NCI-H1694 treated with DMSO at 0.1 percent for 48 hours (cell line): ENCODE results near the gene QRFP.
A peak's percentile ranks its signal among the peaks of the same experiment; 100 is the strongest.

Experiments
- DNase-seq: peaks from one replicate; lab custom pipeline; 2025; lab: John Stamatoyannopoulos, UW

The QRFP gene

DNA sequence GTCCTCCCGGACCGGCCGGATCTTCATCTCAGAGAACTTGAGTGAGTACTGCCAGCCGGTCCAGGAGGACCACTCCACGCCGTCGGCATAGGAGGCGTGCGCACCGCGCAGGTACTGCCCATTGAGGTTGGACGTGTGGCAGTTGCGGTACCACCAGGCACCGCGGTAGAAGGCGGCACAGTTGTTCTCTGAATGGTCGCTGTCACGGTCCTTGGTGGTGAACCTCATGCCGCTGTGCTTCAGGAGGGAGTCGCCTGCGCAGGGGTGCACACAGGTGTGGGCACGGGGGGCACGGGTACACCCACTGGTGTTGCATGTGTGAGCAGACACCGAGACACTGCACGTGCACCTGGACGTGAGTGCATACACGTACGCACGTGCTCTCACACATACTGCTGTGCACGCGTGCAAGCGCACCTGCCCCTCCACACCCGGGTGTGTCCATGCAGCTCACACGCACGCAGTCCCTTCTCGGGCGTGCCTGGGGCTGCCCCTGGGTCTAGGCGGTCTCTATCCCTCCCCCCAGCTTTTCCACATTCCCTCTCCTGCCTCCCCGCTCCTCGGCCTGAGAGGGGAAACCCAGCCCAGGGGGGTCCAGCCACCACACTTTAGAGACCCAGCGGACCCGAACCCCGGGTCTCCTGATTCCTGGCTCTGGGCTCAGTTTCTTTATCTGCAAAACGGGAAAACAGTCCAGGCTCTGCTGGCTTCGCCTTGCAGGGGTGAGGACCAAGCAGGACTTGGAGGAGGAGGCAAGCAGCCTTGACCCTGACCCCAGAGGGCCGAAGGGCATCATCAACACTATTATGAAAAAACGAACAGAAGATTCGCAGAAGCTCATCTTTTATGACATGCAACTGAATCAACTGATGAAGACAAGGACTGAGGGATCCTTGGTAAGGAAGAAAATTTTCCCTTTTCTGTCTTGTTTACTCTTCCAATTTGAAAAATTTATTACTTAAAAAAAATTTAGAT, 7.7 kb upstream of the QRFP start:
- DNase-seq = no peak

GRCh38 chr9:130903194-130904069, 6.8 kb upstream of the QRFP start:
- DNase-seq = no peak

DNA sequence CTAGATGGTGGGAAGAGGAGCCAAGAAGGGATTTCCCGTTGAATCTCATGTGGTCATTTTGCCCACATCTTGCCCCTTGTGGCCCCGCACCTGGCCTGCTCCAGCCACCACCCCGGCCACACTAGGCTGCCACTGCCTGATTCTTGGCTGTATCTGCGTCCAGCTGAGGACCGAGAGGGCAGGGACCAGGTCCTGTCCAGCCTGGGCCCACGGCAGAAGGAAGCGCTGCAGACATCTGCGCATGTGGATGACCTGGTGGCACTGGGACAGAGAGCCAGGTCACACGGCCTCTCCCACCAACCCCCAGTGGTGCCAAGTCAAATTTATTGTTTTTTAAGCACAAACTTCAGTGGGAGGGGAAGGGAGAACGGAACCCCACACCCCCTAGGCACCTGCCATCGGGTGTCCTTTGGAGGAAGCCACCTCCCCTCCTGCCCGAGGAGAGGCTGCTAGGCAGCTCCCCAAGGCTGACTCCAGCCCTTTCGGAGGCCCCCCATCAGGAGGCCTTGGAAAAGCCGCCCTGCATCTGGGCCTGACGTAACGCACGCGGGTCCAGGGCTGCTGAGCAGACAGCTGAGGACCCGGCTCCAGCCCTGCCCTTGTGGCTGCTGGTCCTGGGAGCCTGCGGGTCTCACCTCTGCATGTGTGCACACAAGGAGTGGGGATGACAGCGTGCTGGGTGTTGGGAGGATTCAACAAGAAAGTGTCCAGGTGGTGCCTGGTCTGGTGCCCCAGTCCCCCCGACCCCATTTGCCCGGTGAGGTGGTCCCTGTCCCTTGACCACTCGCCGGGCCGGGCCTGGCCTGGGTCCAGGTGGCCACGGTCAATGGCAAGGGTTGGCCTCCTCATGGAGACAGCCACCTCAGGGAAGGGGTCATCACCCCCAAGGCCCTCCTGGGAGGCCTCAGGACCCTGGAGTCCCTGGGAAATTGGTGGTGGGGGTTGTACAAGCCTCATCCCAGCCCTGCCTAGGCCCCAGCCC, 5.9 kb upstream of the QRFP start:
- DNase-seq = no peak

DNA sequence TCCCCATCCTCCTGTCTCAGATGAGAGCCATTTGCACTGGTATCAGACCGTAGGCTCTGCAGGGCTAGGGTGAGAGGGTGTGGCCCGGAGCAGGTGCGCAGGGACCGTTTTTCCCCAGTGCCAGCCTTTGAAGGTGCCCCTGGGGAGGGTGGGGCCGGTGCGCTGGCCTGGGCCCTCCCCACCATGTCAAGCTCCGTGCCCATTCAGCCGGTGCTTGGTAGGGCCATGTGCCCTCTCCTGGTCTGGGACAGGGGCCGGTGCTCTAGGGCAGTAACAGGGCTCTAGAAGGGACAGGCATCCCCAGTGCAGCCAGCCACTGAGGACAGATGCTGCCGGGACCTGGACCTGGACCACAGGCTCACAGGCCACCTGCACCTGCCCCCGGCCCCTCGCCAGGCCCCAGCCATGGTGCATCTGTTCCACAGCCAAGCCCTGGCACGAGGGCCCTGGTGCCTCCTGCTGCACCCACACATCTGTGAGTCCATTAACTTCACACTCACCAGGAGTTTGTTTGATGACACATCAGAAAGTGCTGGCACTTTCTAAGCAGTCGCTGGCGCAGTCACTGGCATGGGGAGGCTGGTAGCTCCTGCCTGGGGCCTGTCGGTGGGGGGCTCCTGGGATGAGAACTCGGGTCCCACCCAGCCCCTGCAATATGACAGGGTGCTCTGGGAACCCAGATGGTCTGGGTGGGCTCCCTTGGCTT, 5.0 kb upstream of the QRFP start:
- DNase-seq = no peak

DNA sequence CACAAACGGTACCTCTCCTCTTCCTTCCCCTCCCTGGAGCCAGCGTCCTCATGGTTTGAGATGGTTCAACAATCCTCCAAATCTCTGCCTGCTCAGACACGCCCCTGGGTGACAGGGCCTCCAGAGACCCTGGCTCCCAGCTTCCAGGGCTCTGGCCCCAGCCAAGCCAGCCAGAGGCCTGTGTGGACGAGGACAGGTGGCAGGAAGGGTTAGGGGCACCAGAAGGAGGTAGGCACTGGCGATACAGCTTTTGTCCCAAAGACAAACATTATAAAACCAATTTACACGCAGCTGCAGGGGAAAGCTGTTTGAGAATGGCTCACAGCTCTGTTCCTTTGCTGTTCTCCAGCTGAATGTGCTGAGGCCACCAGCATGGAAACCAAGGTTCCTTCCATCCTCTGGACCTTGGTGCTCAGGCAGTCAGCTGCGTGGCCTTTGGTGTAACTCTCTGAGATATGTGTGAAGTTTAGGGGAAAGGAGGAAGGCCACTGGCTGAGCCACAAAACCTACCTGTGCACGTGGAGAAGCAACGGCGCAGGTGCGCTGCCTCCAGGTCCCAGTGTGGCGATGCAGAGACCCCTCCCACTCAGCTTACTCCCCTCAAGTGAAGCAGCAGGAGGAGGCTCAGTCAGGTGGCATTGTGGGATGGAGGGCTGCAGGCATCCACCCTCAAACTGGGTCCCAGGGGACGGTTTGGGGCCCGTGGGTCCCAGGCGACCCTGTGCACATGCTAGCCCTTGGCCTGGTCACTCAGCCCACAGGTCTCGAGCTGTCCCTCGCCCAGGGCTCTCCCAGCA, 4.3 kb upstream of the QRFP start:
- DNase-seq = no peak

- no peak for DNase-seq
Observed at GRCh38 chr9:130899051-130899748, 2.6 kb upstream of the QRFP start.

DNA sequence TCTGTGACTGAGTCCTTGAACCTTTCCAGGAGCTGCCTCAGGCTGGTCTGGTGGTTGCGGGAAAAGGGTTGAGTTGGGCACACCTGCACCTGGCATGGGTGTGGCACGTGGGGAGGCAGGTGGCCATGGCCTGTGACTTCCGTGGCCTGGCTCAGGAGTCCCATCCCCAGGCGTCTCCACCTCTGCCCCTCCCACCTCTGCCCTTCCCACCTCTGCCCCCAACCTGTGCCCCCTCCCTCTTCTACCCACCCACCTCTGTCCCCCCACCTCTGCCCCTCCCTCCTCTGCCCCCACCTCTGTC, 1.9 kb upstream of the QRFP start:
- no peak for DNase-seq

DNA sequence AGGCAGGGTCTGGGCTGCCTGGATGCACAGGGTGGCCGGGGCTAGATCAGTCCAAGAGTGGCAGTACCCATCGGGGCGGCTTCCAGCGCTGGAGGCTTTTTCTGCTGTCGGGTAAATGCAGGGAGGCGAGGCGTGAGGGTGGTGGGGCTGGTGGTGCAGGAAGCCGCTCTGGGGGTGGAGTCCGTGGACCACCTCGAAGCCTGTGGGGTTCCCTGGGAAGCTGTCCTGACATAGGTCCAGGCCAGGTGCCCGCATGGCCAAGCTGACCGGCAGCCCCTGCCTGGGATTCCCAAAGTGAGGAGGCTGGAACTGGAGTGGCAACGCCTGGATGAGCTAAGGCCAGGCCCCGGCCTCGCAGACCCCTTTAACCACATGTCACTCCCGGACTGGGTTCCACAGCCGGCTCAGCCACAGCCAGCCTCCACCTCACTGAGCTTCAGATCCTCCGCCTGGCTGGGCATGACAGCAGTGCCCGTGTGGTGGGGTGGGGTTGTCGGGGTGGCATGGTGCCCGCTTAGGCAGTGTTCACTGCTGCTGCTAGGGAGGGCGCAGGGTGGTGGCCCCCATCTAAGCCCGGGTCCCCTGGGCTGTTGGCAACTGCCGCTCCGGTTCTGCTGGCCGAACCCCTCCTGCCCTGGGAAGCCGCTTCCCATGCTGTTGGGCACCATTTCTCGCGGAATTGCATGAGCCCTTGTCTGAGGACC, 1.4 kb upstream of the QRFP start:
- peak; percentile 21 for DNase-seq

DNA sequence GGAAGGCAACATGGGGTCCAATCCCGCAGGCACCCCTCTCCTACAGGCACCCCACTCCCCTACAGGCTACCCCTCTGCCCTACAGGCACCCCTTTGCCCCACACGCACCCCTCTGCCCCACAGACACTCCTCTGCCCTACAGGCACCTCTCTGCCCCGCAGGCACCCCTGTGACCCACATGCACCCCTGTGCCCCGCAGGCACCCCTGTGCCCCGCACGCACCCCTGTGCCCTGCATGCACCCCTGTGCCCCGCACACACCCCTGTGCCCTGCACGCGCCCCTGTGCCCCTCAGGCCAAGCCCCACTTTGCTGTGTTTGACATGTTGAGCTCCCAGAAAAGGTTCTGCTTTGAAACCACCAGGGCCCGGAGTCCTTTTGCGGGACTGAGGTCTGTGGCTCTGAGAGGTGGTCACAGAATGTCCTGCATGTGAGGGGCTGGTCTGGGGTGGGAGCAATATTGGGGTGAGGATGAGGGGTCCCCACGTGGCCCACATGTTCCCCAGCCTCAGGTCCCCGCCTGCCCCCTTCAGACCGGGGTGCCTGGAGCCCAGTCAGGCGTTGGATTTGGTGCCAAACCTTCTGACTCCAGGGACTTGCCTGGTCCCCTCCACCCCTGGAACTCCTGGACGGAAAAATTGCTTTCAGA, 616 bp upstream of the QRFP start:
- no peak for DNase-seq

- DNase-seq = no peak
Observed at GRCh38 chr9:130895481-130896232, 955 bp downstream of the QRFP start.

DNA sequence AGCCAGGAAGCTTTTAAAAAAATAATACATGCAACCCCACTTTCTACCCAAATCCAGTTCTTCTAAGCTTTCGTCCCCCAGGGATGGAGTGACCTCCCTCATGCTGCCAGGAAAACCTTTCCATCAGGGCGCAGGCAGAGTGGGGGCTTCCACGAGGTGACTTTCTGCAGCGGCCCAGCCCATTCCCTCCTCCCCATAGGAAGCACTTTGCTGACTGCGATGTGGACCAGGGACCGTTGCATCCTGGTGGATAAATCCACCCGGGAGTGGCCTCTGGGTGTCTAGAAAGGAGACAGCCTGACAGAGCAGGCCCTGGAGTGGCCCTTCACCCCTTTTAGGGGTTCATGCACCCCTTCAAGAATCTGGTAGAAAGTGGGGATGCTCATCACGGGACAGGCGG, 1.6 kb downstream of the QRFP start:
- no peak for DNase-seq

- DNase-seq = no peak
Observed at GRCh38 chr9:130894546-130894945, 2.1 kb downstream of the QRFP start.

DNA sequence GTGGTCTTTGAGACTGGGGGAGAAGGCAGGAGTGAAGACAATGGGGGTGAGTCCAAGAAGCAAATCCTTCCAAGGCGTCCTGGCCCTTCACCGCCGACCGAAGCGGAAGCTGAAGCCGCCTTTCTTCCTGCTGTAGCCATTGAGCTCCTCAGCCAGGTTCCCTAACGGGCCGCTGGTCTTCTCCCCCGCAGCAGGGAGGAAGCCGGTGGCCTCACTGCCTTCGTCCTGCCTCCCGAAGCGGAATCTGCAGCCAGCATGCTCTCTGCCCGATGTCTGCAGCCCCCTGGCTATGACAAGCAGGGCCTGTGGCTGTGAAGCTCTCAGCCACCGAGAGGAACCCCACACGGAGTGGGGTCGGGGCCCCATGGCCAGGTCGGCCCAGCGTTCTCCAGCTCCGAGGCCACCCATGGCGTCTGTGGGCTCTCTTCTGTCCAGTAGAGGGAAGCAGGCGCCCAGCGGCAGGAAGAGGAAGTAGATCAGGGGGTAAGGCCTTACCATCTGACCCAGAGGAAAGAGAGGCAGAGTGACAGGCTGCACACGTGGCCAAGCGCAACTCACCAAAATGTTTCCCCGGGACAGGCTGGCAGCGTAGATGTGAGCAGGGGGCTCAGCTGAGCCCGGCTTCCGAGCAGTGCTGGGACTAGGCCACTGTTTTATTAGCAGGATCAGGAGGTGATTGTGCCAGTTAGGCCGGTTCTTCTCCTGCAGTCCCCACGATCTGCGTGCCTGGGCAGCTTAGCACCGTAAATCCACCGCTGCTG, 3.1 kb downstream of the QRFP start:
- DNase-seq = no peak

DNA sequence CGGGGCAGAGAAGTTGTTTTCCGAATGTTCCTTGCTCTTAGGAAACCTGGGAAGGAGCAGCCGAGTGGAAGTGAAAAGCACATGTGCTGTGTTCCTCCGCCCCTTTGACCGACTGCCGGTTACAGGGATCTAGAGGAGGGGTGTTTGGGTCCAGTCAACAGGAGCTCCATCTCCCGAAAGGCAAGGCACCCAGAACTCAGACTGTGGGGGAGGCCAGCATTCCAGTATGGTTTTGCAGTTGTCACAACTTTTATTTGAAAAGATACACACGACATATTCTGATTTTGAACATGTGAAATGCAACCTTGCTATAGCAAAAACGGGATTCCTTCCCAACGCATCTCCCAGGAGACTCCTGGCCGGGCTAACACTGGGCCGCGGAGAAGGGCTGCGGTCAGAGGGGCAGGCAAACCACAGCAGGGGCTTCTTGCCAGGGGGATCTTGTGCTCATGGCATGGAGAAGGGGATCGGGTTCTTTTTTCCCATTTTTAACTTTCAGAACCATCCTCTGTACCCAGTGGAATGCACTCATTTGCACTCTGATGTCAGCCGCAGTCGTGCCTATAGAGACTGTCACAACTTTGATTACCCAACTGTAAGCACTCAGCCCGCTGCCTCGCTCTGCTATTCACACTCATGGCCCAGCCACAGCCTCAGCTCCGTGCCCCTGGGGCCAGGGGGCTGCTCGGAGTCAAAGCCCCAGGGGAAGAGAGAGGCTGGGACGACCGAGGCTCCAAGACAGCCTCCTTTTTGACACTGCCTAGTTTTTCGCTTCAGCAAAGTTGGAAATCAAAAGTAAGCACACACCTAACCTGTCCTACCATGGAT, 3.9 kb downstream of the QRFP start:
- no peak for DNase-seq

DNA sequence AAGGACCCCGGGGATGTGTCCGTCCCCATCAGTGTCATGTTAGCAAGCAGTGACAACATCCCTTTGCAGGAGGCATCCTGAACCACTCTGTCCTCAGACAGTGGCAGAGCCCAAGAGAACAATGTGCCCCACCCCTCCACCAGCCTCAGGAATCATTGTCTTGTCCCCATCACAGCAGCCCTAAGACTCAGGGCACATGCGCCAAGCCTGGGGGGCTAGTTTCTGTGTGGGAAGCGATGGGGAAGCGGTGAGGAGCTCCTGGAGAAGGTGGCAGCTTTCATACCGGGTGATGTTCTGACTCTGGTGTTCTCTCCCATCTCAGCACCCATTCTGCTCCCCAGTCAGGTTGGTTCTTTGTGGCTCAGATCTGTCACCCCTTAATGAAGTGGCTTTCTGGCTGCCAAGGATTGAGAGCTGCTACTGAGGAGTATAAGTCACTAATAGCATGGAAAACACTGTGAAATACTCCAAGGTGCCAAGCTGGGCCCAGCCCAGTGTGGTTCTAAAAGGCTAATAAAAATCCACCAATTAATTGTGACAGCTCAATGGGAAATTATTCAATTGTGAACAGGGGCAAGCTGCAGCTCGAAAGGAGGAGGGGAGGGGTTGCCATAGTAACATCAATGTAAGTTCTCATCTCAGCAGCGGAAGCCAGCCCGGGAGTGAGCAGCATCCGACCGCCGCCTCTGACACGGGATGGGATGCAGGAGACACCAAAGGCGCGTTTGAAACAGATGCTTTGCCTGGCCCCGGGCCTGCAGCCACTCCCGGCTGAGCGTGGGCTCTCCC, 4.7 kb downstream of the QRFP start:
- peak; percentile 35 for DNase-seq
